Activated CD8-positive, alpha-beta memory T cell treated with anti-CD3 and anti-CD28 coated beads for 36 hours (primary cell): ENCODE measurements around the gene OR5W2. TPM values are rescaled to one million over a fixed set of nuclear protein-coding genes. Genes with fewer than 3 reads are reported as not detected.
"Not testable (repeated sequence)": the region's sequence is repeated elsewhere in the genome, so short reads cannot be mapped to it uniquely, and the experiment has no call there.

Experiments used
- CTCF ChIA-PET: fragments of 350-600 bp; sonication (Branson Sonifier 250); formaldehyde crosslinking; loops from one replicate; lab custom pipeline; 2021; ENCODE audit warnings: antibody characterized with exemption; lab: Charles Lee
- POLR2A ChIA-PET: fragments of 350-600 bp; sonication (Branson Sonifier 250); formaldehyde crosslinking; loops from one replicate; lab custom pipeline; 2021; ENCODE audit warnings: antibody characterized with exemption; lab: Charles Lee
- total RNA-seq, 2 experiments: library from RNA; stranded (reverse); gene quantifications; one replicate each; pipeline ENCODE4 v1.2.3, GENCODE V29; 2021

Gene OR5W2
- total RNA-seq = not detected

DNA sequence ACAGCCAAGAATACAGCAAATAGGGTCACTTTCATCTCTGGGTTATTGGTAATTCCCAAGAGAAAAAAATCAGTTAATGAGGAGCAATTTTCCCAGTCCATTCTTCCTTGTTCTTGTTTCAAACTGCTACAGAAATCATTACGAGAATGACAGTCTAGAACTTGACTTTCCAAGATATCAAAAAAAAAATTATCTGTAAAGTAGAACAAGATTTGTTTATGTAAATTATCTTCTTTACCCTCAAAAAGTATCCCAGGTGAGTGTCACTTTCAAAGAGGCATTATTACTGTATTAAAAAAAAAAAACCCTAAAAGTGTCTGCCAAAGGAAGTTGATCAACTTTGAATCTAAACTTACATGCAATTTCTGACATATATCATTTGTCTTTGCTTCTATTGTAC is at the start of gene OR5W2:
TSS of gene OR5W2 (minus strand) at position 101 of the 400 bp plus-strand sequence. CDS start at position 101, 0 bp downstream.
- ChIA-PET CTCF (no interaction called here), POLR2A (no interaction called here)

DNA sequence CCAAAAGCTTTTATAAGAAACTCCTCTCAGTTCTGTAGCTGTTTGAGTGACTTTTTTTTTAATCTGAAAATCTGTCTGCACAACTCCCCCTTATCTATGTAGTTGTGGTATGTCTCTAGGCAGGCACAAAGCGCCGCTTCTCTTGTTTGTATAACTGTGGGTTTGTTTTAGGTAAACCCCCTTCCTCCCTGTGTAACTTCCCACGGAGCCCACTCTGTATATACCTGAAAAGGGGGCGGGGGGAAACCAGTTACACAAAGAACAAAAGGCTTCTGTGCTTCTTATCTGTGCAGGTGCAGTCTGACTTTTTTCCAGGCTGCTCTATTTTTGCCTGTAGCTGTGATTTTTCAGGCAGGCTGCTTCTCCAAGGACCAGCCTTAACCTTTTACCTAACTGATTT is 42.1 kb upstream of the OR5W2 start:
- ChIA-PET POLR2A (no interaction called here), CTCF (no interaction called here)

DNA sequence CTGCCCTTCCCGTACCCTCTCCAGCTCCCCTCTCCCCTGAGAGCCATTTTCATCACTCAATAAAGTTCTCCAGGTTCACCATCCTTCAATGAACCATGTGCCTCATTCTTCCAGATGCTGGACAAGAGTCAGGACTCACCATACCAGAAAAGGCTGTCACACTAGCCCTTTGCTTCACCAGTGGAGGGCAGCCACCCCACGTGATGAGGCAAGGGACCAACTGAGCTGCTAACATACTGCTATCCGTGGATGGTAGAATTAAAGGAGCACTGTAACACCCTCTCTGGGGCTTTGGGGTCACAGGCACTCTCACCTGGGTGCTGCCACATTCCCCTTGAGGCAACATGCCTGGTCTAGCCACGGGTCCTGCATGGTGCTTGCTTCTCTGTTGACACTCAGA is 34.9 kb upstream of the OR5W2 start:
- ChIA-PET CTCF (no interaction called here), POLR2A (no interaction called here)

DNA sequence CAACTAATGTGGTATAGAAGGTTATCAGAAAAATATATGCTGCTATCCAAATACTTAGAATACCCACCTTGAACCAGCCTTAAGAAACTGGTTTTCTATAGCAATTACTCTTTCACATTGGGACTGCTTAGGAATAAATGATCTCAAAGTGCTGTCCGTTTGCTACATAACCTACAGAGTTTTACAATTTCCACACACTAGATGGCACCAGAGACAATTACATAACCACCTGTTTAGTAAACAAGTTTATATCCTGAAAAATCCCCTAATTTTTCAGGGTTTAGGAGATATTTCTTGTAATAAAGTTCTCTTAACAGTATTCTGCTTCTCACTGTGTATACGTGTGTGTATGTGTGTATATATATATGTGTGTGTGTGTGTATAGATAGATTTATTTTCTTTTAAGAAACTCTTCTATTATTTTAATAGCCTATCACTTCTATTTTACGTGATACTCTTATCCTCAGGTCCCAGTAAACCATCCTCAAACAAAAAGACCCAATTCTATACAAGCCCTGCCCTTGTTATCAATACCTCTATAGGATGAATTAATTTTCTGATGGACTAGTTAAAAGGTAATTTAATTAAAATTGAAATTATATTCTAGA is 28.5 kb upstream of the OR5W2 start:
- CTCF ChIA-PET = no interaction called here
- POLR2A ChIA-PET = no interaction called here

DNA sequence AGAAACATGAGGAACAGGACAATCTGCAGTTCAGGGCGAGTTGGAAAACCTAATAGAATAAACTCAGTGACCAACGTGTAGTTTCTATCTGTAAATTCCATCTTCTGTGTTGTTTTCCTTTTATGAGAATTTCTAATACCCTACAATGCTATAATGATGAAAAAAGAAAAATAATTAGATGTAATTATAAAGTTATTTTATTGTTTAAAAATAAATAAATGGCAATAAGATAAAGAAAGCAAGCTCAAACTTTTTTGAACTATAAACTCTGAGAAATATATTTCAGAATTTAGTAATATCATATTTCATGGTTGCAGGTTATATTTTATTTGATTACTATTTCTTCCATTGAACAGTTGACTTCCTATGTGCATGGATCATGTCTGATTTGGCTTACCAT is 21.9 kb upstream of the OR5W2 start, which contains the start of gene OR5I1:
TSS of gene OR5I1 (minus strand) at position 101 of the 400 bp plus-strand sequence. CDS start at position 101, 0 bp downstream.
- CTCF ChIA-PET = no interaction called here
- POLR2A ChIA-PET = no interaction called here

DNA sequence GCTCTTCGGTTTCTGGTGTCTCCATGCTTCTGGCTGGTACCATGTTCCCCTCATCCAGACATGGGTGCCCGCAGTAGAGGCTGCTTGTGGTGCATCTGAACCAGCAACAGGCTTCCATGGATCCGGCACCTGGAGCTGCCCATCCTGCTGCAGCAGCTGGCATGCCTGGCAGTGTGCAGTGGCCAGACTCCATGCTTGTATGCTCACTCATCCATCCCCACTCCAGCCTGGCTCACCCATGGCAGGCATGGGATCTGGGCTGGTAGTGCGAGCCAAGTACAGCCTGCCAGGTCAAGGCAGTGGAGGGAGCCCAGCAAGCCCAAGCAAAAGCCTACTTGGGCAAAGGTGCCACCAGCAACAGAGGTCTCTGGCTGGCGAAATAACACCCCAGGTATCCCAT is 6.2 kb upstream of the OR5W2 start:
- CTCF ChIA-PET = no interaction called here
- POLR2A ChIA-PET = no interaction called here

DNA sequence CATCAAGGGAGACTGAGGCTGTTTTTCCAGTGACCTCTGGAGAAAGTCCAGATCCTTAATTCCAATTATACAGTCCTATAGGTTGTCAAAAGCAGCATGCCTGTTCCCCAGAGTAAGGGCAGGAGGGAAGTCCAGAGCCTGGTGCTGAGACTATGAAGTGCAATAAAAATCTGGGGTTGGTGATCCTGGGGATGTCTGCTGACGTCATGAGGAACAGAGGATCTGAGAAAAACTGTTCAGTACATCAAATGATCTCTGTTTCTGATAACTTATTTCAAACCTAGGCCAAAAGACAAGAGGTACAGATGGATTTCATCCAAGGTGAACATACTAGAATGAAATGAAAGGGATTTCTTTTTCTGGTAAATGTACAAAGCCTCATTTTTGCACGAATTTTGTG is 12.1 kb downstream of the OR5W2 start:
- POLR2A ChIA-PET = no interaction called here

DNA sequence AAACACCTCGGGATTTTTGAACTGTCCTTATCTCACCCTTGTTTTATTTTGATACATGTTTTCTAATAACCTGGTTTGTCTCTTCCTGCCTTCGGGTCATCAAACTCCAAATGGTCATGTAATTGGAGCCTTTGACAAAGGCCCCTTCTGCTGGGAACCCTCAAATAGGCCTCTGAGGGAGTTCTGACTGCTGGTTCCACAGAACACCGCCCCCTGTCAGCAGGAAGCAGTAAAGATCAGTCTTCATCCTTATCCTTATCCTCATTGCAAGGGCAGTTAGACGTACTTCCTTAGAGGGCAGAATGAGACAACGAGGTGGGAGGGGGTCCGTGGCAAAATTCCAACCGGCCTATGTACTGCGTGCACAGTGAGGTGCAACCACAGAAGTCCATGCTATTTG is 19.2 kb downstream of the OR5W2 start:
- ChIA-PET CTCF (no interaction called here), POLR2A (no interaction called here)

More for the DNA sequence above, 12.1 kb downstream of the OR5W2 start:
- CTCF ChIA-PET = no interaction called here

DNA sequence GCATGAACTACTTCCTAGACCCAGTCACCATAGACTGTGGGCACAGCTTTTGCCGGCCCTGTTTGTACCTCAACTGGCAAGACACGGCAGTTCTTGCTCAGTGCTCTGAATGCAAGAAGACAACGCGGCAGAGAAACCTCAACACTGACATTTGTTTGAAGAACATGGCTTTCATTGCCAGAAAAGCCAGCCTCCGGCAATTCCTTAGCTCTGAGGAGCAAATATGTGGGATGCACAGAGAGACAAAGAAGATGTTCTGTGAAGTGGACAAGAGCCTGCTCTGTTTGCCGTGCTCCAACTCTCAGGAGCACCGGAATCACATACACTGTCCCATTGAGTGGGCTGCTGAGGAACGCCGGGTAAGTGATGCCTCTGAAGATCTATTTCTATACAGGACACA is 28.9 kb downstream of the OR5W2 start:
- CTCF ChIA-PET, POLR2A ChIA-PET: not testable (repeated sequence)

DNA sequence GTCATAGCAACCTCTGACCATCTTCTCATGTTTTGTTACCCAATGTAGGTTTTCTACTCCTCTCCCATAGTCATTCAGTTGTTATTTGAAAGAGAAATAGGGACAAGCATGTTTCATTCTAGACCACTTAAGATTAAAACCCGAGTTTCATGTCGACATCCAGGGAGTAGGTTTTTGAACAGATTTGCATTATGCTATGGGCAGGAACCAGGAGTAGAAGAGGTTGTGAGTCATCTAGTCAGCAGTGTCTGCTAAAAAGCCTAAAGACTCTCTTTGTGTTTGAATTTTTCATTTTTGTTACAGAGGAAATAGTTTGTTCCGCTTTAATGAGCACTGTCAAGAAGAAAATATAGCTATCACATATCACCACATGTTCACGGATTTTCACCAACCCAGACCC is 29.4 kb downstream of the OR5W2 start:
- CTCF ChIA-PET, POLR2A ChIA-PET: not testable (repeated sequence)

DNA sequence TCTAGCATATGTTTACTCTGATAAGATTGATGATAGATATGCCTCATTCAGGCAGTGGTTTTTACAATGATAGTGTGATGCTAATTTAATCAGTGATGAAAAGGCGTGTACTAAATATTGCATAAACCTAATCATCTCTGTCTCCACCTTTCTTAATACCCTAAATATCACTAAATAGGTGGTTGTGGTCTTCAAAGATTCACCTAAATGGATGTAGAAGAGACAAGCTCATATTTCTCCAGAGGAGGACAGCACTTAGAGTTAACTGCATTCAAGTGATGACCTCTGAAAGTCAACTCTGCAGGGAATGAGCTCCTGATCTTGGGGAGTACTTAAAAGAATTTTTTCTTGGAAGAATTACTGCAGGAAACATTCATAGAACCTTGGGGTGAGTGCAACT is 31.4 kb downstream of the OR5W2 start, which contains the start of gene TRIM51:
TSS of gene TRIM51 (plus strand) at position 301 of the 400 bp plus-strand sequence. CDS start 2,132 bp downstream, outside the sequence.
- POLR2A ChIA-PET = not testable (repeated sequence)

DNA sequence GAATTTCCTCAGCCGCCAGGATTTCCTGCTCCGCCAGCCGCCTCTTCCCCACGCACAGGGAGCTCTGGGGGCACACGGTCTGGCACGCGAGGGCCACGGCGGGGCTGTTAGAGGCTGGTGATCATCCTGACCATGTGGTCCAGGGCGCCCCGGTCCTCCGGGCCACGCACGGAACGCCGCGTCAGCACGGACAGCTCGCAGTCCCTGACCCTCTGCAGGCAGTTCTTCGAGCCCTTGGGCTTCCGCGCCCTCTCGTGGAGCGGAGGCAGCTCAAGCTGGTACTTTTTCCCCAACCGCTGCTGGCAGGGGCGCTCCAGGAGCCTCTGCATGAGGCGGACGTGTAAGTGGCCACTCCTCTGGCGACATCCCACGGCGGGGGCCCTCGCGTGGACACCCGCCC is 41.2 kb downstream of the OR5W2 start:
- POLR2A ChIA-PET, CTCF ChIA-PET: not testable (repeated sequence)

More for the DNA sequence above, 31.4 kb downstream of the OR5W2 start, which contains the start of gene TRIM51:
- CTCF ChIA-PET = not testable (repeated sequence)

DNA sequence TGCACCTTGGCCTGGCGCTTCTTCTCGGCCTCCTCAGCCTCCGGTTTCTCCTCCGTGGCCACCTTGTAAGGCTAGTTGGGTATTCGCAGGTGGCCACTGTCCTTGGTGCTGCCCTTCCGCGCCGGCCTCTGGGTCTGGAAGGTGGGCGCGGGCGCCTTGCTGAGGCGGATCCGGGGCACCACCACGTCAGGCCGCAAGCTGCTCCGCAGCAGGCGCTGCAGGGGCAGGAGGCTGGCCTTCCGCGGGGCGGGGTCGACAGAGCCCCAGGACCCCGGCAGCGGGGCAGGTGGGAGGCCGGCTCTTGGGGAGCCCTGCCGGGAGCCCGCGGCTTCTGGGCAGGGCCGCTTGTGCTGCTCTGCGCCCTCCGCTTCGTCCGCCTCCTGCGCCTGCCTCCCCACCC is 41.7 kb downstream of the OR5W2 start:
- CTCF ChIA-PET, POLR2A ChIA-PET: not testable (repeated sequence)

DNA sequence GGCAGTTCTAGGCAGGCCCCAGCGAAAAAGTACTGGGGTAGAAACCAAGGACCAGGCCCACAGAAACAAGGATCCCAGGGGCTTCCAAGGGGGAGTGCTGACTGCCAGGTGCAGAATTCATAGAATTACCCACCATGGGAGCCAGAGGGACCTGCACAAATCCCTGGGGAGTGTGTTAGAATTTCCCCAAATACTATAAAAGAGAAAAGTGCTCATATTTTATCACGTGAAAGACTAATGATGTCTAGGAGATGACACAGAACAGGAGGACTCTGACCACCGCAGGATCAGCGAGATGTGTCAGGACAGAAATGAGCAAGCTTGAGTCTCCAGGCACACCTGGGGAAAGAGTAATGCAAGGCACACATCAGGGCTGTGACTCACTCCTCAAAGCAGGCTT is 47.0 kb downstream of the OR5W2 start:
- CTCF ChIA-PET, POLR2A ChIA-PET: not testable (repeated sequence)

Other genes with a start within 250 kb of the OR5W2 start
- not detected for gene OR5D13, start 141.1 kb downstream of the OR5W2 start, total RNA-seq
- gene OR5D14, start 119.0 kb downstream of the OR5W2 start, total RNA-seq = not detected
- not detected for gene OR5L1, start 103.2 kb downstream of the OR5W2 start, total RNA-seq
- not detected for gene OR5D18, start 95.0 kb downstream of the OR5W2 start, total RNA-seq
- not detected for gene OR5L2, start 87.4 kb downstream of the OR5W2 start, total RNA-seq
- gene OR5D16, start 75.8 kb downstream of the OR5W2 start, total RNA-seq = not detected
- not detected for gene TRIM51, start 31.3 kb downstream of the OR5W2 start, total RNA-seq
- gene OR5I1, start 21.8 kb upstream of the OR5W2 start, total RNA-seq = not detected
- gene OR10AG1, start 55.4 kb upstream of the OR5W2 start, total RNA-seq = not detected
- not detected for gene OR5F1, start 80.0 kb upstream of the OR5W2 start, total RNA-seq
- gene OR5AS1, start 113.1 kb upstream of the OR5W2 start, total RNA-seq = not detected
- not detected for gene OR8I2, start 178.7 kb upstream of the OR5W2 start, total RNA-seq
- not detected for gene OR8H2, start 189.1 kb upstream of the OR5W2 start, total RNA-seq
- gene OR8H3, start 207.8 kb upstream of the OR5W2 start, total RNA-seq = not detected
- not detected for gene OR8J3, start 225.6 kb upstream of the OR5W2 start, total RNA-seq
- gene OR8K5, start 245.7 kb upstream of the OR5W2 start, total RNA-seq = not detected